Keratinocyte (primary cell): ENCODE measurements around the gene SLC36A2.

Experiments
- CTCF ChIP-seq, 3 experiments: IDR thresholded peaks in 1 of 3; conservative IDR thresholded peaks in 1 of 3; optimal IDR thresholded peaks in 1 of 3; 2 replicates in 2 of 3; 3 replicates in 1 of 3; pipeline versions ENCODE3 to v1.5.1; 2011; ENCODE audit warnings: low read length in 3 of 3, mild to moderate bottlenecking in 3 of 3, moderate library complexity in 2 of 3, control low read depth in 1 of 3, inconsistent platforms in 1 of 3; ENCODE audit not compliant: insufficient read depth in 2 of 3; ENCODE audit errors: extremely low read depth in 1 of 3
- EZH2 ChIP-seq: IDR thresholded peaks from one replicate; pipeline ENCODE4 v1.6.1; 2012; ENCODE audit warnings: inconsistent platforms, mild to moderate bottlenecking, low read length, moderate library complexity

- no peak for TF ChIP-seq CTCF (optimal IDR thresholded peaks at IDR 0.05 in 1 of 3, IDR thresholded peaks at IDR 0.05 in 1 of 3, conservative IDR thresholded peaks at IDR 0.05 in 1 of 3; ENCODE audit: extremely low read depth in 1 of 3, insufficient read depth in 2 of 3, low read length in 3 of 3)
- no peak for TF ChIP-seq EZH2
Observed at GRCh38 chr5:151363673-151364072, 16.3 kb upstream of the SLC36A2 start.
